HPDE6-E6E7 (cell line): ENCODE data around the gene TMEM255B.
"Not testable (repeated sequence)": the region's sequence is repeated elsewhere in the genome, so short reads cannot be mapped to it uniquely, and the experiment has no call there.

Experiments used
- DNase-seq: peaks from one replicate; pipeline ENCODE4 v3.0.0; 2011; ENCODE audit warnings: missing footprints; ENCODE audit errors: extremely low spot score

Gene TMEM255B

GRCh38 chr13:113749507-113749906 is 9.5 kb upstream of the TMEM255B start:
- no peak for DNase-seq

- no peak for DNase-seq
Observed at GRCh38 chr13:113749967-113750366, 9.1 kb upstream of the TMEM255B start.

- no peak for DNase-seq
Observed at GRCh38 chr13:113750554-113751399, 8.2 kb upstream of the TMEM255B start.

- no peak for DNase-seq
Observed at GRCh38 chr13:113751491-113751890, 7.5 kb upstream of the TMEM255B start.

- not testable (repeated sequence) for DNase-seq
Observed at GRCh38 chr13:113752211-113752986, 6.6 kb upstream of the TMEM255B start.

GRCh38 chr13:113753171-113753570 is 5.9 kb upstream of the TMEM255B start:
- no peak for DNase-seq

- no peak for DNase-seq
Observed at GRCh38 chr13:113754242-113754641, 4.8 kb upstream of the TMEM255B start.

- no peak for DNase-seq
Observed at GRCh38 chr13:113754691-113755090, 4.3 kb upstream of the TMEM255B start.

GRCh38 chr13:113756441-113757097 is 2.5 kb upstream of the TMEM255B start:
- DNase-seq: no peak

GRCh38 chr13:113759525-113760137 is 605 bp downstream of the TMEM255B start:
- DNase-seq: no peak

GRCh38 chr13:113761136-113761535 is 2.1 kb downstream of the TMEM255B start:
- no peak for DNase-seq

GRCh38 chr13:113762075-113762474 is 3.0 kb downstream of the TMEM255B start:
- DNase-seq: no peak

GRCh38 chr13:113762538-113762937 is 3.5 kb downstream of the TMEM255B start:
- DNase-seq: no peak

- no peak for DNase-seq
Observed at GRCh38 chr13:113763254-113763653, 4.2 kb downstream of the TMEM255B start.

GRCh38 chr13:113763961-113764792 is 5.2 kb downstream of the TMEM255B start:
- no peak for DNase-seq

- DNase-seq: no peak
Observed at GRCh38 chr13:113764793-113765563, 6.0 kb downstream of the TMEM255B start.

GRCh38 chr13:113765564-113765910 is 6.5 kb downstream of the TMEM255B start:
- DNase-seq: no peak

GRCh38 chr13:113766035-113766800 is 7.2 kb downstream of the TMEM255B start:
- no peak for DNase-seq

GRCh38 chr13:113767366-113767765 is 8.3 kb downstream of the TMEM255B start:
- no peak for DNase-seq
